Measurements from ENCODE around the gene OR52N4.
"Not testable (repeated sequence)": the region's sequence is repeated elsewhere in the genome, so short reads cannot be mapped to it uniquely, and the experiment has no call there.

Gene OR52N4

GRCh38 chr11:5753943-5754342 lies at the start of gene OR52N4:
TSS of gene OR52N4 (plus strand) at chr11:5754243. CDS start at chr11:5754741, 498 bp downstream.
- in situ Hi-C loops (cut with MboI; ENCODE audit: low sequenced_read_pairs) = no loop called here

GRCh38 chr11:5705688-5706087 lies 48.4 kb upstream of the OR52N4 start:
- in situ Hi-C loops (cut with MboI; ENCODE audit: low sequenced_read_pairs) = no loop called here

GRCh38 chr11:5712507-5712906 lies 41.5 kb upstream of the OR52N4 start:
- in situ Hi-C loops (cut with MboI; ENCODE audit: low sequenced_read_pairs) = no loop called here

- in situ Hi-C loops (cut with MboI; ENCODE audit: low sequenced_read_pairs) = no loop called here
Measured at GRCh38 chr11:5713695-5714094, 40.3 kb upstream of the OR52N4 start.

- in situ Hi-C loops (cut with MboI; ENCODE audit: low sequenced_read_pairs) = not testable (repeated sequence)
Measured at GRCh38 chr11:5716518-5716917, 37.5 kb upstream of the OR52N4 start.

GRCh38 chr11:5719703-5720495 lies 34.1 kb upstream of the OR52N4 start:
- in situ Hi-C loops (cut with MboI; ENCODE audit: low sequenced_read_pairs) = no loop called here

- in situ Hi-C loops (cut with MboI; ENCODE audit: low sequenced_read_pairs) = no loop called here
Measured at GRCh38 chr11:5722622-5723021, 31.4 kb upstream of the OR52N4 start.

GRCh38 chr11:5726351-5726750 lies 27.7 kb upstream of the OR52N4 start:
- in situ Hi-C loops (cut with MboI; ENCODE audit: low sequenced_read_pairs) = no loop called here

GRCh38 chr11:5727691-5728090 lies 26.4 kb upstream of the OR52N4 start:
- in situ Hi-C loops (cut with MboI; ENCODE audit: low sequenced_read_pairs) = no loop called here

- in situ Hi-C loops (cut with MboI; ENCODE audit: low sequenced_read_pairs) = no loop called here
Measured at GRCh38 chr11:5736396-5736795, 17.6 kb upstream of the OR52N4 start, which contains the start of gene OR56B1. TSS of gene OR56B1 (plus strand) at chr11:5736448. CDS start at chr11:5736517, 69 bp downstream.

GRCh38 chr11:5737091-5737490 lies 17.0 kb upstream of the OR52N4 start:
- in situ Hi-C loops (cut with MboI; ENCODE audit: low sequenced_read_pairs) = no loop called here

- in situ Hi-C loops (cut with MboI; ENCODE audit: low sequenced_read_pairs) = no loop called here
Measured at GRCh38 chr11:5737670-5738392, 16.2 kb upstream of the OR52N4 start.

- in situ Hi-C loops (cut with MboI; ENCODE audit: low sequenced_read_pairs) = no loop called here
Measured at GRCh38 chr11:5738431-5738830, 15.6 kb upstream of the OR52N4 start.

GRCh38 chr11:5746614-5747013 lies 7.4 kb upstream of the OR52N4 start:
- in situ Hi-C loops (cut with MboI; ENCODE audit: low sequenced_read_pairs) = no loop called here

- in situ Hi-C loops (cut with MboI; ENCODE audit: low sequenced_read_pairs) = no loop called here
Measured at GRCh38 chr11:5749836-5750235, 4.2 kb upstream of the OR52N4 start.

- in situ Hi-C loops (cut with MboI; ENCODE audit: low sequenced_read_pairs) = no loop called here
Measured at GRCh38 chr11:5767056-5767455, 13.0 kb downstream of the OR52N4 start.

- in situ Hi-C loops (cut with MboI; ENCODE audit: low sequenced_read_pairs) = no loop called here
Measured at GRCh38 chr11:5783255-5783654, 29.2 kb downstream of the OR52N4 start, which contains the start of gene OR52N5. TSS of gene OR52N5 (minus strand) at chr11:5783355. CDS start at chr11:5778634, 4,721 bp downstream.

GRCh38 chr11:5791165-5791564 lies 37.1 kb downstream of the OR52N4 start, which contains the start of gene OR52N1:
TSS of gene OR52N1 (minus strand) at chr11:5791265. CDS start at chr11:5788816, 2,449 bp downstream.
- in situ Hi-C loops (cut with MboI; ENCODE audit: low sequenced_read_pairs) = no loop called here

- in situ Hi-C loops (cut with MboI; ENCODE audit: low sequenced_read_pairs) = no loop called here
Measured at GRCh38 chr11:5796541-5796940, 42.5 kb downstream of the OR52N4 start.

- in situ Hi-C loops (cut with MboI; ENCODE audit: low sequenced_read_pairs) = no loop called here
Measured at GRCh38 chr11:5803982-5804381, 49.9 kb downstream of the OR52N4 start.
